ENCODE data around the gene ICOS. TPM values are rescaled to one million over a fixed set of nuclear protein-coding genes. Genes with fewer than 3 reads are reported as not detected.

The ICOS gene
- total RNA-seq, 1 donor from 2014 or later, result not detected

DNA sequence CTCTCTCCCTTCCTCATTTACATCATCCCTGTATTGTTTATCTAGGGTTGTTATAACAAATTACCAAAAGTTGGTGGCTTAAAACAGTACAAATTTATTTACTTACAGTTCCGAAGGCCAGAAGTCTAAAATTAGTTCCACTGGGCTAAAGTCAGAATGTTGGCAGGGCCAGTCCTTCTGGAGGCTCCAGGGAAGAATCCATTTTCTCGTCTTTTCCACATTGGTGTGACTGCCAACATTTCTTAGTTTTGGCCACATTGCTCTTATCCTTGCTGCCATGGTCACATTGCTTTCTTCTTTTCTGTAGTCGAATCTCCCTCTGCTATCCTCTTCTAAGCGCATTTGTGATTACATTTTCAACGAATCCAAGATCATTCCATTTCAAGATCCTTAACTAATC, 34.7 kb downstream of the ICOS start:
- Mint-ChIP-seq H3K4me1 (ENCODE audit: low read depth) (no peaks in the 10 kb centered on the region), H3K4me3 (ENCODE audit: low read depth) (no peak overlapping the region), H3K27me3 (peaks cover 12% of the 10 kb centered on the region), H3K36me3 (ENCODE audit: insufficient read depth) (no peaks in the 10 kb centered on the region), H3K27ac (no peak overlapping the region), H3K9me3 (ENCODE audit: low read depth) (peaks cover 4% of the 10 kb centered on the region)
- DNase-seq (ENCODE audit: low spot score, unreplicated experiment), result no peak
- TF ChIP-seq, protein P1, sequence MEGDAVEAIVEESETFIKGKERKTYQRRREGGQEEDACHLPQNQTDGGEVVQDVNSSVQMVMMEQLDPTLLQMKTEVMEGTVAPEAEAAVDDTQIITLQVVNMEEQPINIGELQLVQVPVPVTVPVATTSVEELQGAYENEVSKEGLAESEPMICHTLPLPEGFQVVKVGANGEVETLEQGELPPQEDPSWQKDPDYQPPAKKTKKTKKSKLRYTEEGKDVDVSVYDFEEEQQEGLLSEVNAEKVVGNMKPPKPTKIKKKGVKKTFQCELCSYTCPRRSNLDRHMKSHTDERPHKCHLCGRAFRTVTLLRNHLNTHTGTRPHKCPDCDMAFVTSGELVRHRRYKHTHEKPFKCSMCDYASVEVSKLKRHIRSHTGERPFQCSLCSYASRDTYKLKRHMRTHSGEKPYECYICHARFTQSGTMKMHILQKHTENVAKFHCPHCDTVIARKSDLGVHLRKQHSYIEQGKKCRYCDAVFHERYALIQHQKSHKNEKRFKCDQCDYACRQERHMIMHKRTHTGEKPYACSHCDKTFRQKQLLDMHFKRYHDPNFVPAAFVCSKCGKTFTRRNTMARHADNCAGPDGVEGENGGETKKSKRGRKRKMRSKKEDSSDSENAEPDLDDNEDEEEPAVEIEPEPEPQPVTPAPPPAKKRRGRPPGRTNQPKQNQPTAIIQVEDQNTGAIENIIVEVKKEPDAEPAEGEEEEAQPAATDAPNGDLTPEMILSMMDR (IDR thresholded peaks at IDR 0.05; ENCODE audit: unreplicated experiment), result no peak

DNA sequence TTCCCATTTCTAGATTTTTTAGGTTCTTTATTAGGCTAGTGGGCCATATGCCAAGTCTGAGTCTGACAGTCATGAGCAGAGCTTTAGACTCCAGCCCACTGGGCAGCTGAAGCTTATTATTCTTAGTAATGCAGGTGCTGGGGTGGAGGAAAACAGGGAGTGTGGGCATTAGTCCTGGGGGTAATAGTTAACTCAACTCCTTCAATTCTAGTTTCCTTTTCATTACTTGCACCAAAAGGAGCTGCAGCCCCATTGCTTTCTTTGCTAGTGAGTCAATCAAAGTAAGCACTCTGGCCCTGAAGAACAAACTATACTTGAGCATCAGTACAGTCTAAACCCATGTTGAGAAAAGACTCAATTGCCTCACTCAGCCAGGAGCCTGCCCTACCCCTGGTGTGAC, 35.5 kb downstream of the ICOS start:
- no peaks in the 10 kb centered on the region for H3K9me3 Mint-ChIP-seq (ENCODE audit: low read depth)

DNA sequence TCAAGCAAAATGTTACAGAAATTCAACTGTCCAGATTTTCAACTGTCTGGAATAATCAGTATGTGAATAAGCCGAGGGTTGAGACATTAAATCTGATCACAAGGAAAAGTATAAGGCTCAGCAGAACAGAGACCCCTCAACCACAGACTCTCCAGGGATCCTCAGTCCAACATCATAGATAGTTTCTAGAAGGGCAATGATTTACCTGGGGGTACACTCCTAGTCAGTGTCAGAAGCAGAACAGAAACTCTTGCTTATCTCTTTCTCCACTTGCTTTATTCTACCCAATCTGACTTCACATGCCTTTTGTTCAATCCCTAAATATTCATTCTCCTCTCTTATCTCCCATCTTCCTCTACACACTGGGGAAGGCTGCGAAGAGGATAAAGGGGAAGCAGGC, 36.4 kb downstream of the ICOS start:
- H3K4me3 Mint-ChIP-seq (ENCODE audit: low read depth), result no peak overlapping the region
- H3K27ac Mint-ChIP-seq, result no peak overlapping the region
- no peak for DNase-seq (ENCODE audit: low spot score, unreplicated experiment)
- no peaks in the 10 kb centered on the region for H3K9me3 Mint-ChIP-seq (ENCODE audit: low read depth)
- peaks cover 12% of the 10 kb centered on the region for H3K27me3 Mint-ChIP-seq
- TF ChIP-seq, protein P1 (IDR thresholded peaks at IDR 0.05; ENCODE audit: unreplicated experiment), result no peak
- H3K4me1 Mint-ChIP-seq (ENCODE audit: low read depth), result no peaks in the 10 kb centered on the region
- H3K36me3 Mint-ChIP-seq (ENCODE audit: insufficient read depth), result no peaks in the 10 kb centered on the region

More for the DNA sequence above, 35.5 kb downstream of the ICOS start:
- TF ChIP-seq, protein P1 (IDR thresholded peaks at IDR 0.05; ENCODE audit: unreplicated experiment), result no peak
- Mint-ChIP-seq H3K4me1 (ENCODE audit: low read depth) (no peaks in the 10 kb centered on the region), H3K27me3 (peaks cover 12% of the 10 kb centered on the region), H3K4me3 (ENCODE audit: low read depth) (no peak overlapping the region), H3K27ac (no peak overlapping the region), H3K36me3 (ENCODE audit: insufficient read depth) (no peaks in the 10 kb centered on the region)
- DNase-seq (ENCODE audit: low spot score, unreplicated experiment), result no peak

DNA sequence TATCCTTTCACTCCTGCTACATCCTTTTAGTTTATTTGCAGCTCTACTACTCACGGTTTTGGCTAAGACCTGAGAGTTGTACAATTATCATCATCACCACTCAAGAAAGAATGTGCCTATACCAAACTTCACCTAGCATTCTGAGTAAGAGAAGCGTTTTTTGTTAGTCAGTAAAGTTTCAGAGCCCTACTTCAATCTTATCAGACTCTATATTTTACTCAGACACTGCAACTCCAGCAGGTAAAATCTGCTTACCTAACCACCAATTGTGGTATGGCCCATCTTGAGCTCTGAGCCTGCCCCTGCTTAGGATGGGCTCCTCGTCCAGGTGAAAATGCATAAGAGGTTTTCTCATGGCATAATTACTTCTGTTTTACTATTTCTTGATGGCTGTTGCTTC, 37.1 kb downstream of the ICOS start:
- TF ChIP-seq, protein P1 (IDR thresholded peaks at IDR 0.05; ENCODE audit: unreplicated experiment), result no peak
- Mint-ChIP-seq H3K9me3 (ENCODE audit: low read depth) (peaks cover 4% of the 10 kb centered on the region), H3K4me3 (ENCODE audit: low read depth) (no peak overlapping the region), H3K36me3 (ENCODE audit: insufficient read depth) (no peaks in the 10 kb centered on the region), H3K27me3 (peaks cover 11% of the 10 kb centered on the region), H3K27ac (no peak overlapping the region), H3K4me1 (ENCODE audit: low read depth) (no peaks in the 10 kb centered on the region)
- no peak for DNase-seq (ENCODE audit: low spot score, unreplicated experiment)

DNA sequence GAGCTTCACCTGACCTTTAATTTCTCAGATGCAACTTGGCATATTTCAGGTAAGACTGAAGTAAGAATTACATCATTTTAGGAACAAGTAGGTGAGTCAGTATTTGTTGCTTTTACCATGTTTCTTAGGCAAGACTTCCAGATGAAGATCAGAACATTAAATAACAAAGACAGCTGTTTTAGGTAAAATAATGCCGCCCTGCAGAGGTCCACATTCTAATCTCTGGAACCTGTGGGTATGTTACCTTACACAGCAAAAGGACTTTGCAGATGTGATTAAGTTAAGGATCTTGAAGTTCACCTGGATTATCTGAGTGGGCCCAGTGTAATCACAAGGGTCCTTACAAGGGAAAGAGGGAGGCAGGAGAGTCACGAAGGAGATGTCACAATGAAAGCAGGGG, 39.3 kb downstream of the ICOS start:
- DNase-seq (ENCODE audit: low spot score, unreplicated experiment), result no peak
- TF ChIP-seq, protein P1 (IDR thresholded peaks at IDR 0.05; ENCODE audit: unreplicated experiment), result no peak
- Mint-ChIP-seq H3K4me1 (ENCODE audit: low read depth) (no peaks in the 10 kb centered on the region), H3K36me3 (ENCODE audit: insufficient read depth) (no peaks in the 10 kb centered on the region), H3K27me3 (peaks cover 6% of the 10 kb centered on the region), H3K9me3 (ENCODE audit: low read depth) (peaks cover 4% of the 10 kb centered on the region), H3K4me3 (ENCODE audit: low read depth) (no peak overlapping the region), H3K27ac (no peak overlapping the region)

Data from progenitor cell of endocrine pancreas (in vitro differentiated cells).